Nephron progenitor cell (in vitro differentiated cells): ENCODE measurements around the gene GSTA5.
"Not testable (repeated sequence)": the region's sequence is repeated elsewhere in the genome, so short reads cannot be mapped to it uniquely, and the experiment has no call there.

Experiments used
- DNase-seq: peaks from one replicate; pipeline ENCODE4 v3.0.0; 2021
- H3K27ac Mint-ChIP-seq: 2 replicates; pipeline ENCODE4 v1.8.0; 2021; ENCODE audit warnings: mild to moderate bottlenecking, moderate library complexity, mixed read lengths
- H3K27me3 Mint-ChIP-seq: 2 replicates; pipeline ENCODE4 v1.8.0; 2021; ENCODE audit warnings: mild to moderate bottlenecking, low read depth, mixed read lengths; ENCODE audit not compliant: poor library complexity
- H3K36me3 Mint-ChIP-seq: 2 replicates; pipeline ENCODE4 v1.8.0; 2021; ENCODE audit warnings: low read depth, mixed read lengths
- H3K4me1 Mint-ChIP-seq: 2 replicates; pipeline ENCODE4 v1.8.0; 2021; ENCODE audit warnings: mixed read lengths
- H3K4me3 Mint-ChIP-seq: 2 replicates; pipeline ENCODE4 v1.8.0; 2021; ENCODE audit warnings: mild to moderate bottlenecking, moderate library complexity, mixed read lengths
- H3K9me3 Mint-ChIP-seq: 2 replicates; pipeline ENCODE4 v1.8.0; 2021; ENCODE audit warnings: mild to moderate bottlenecking, moderate library complexity, mixed read lengths
- TF ChIP-seq, protein P1 (sequence below): fragments of 200-600 bp; sonication (generic); IDR thresholded peaks from 2 replicates; pipeline ENCODE4 v1.5.0; 2021; ENCODE audit warnings: antibody characterized with exemption

GSTA5 gene

DNA sequence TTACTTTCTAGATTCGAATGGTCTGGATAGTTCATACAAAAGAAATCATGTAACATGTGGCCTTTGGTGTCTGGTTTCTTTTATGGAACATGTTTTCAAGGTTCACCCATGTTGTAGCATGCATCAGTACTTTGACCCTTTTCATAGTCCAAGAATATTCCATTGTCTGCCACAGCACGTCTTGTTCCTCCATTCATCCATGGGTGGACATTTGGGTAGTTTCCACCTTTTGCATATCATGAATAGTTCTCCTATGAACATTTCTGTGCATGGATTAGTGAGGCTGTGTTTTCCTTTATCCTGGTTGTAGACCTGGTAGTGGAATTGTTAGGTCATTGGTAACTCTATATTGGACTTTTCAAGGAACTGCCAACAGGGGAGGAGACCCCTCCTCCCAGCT lies 37.2 kb upstream of the GSTA5 start:
- Mint-ChIP-seq H3K36me3 (no peaks in the 10 kb centered on the region), H3K4me3 (no peak overlapping the region), H3K27me3 (peaks cover 4% of the 10 kb centered on the region), H3K4me1 (peaks cover 10% of the 10 kb centered on the region), H3K9me3 (no peaks in the 10 kb centered on the region), H3K27ac (no peak overlapping the region)
- no peak for DNase-seq
- TF ChIP-seq, protein P1, sequence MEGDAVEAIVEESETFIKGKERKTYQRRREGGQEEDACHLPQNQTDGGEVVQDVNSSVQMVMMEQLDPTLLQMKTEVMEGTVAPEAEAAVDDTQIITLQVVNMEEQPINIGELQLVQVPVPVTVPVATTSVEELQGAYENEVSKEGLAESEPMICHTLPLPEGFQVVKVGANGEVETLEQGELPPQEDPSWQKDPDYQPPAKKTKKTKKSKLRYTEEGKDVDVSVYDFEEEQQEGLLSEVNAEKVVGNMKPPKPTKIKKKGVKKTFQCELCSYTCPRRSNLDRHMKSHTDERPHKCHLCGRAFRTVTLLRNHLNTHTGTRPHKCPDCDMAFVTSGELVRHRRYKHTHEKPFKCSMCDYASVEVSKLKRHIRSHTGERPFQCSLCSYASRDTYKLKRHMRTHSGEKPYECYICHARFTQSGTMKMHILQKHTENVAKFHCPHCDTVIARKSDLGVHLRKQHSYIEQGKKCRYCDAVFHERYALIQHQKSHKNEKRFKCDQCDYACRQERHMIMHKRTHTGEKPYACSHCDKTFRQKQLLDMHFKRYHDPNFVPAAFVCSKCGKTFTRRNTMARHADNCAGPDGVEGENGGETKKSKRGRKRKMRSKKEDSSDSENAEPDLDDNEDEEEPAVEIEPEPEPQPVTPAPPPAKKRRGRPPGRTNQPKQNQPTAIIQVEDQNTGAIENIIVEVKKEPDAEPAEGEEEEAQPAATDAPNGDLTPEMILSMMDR = no peak

DNA sequence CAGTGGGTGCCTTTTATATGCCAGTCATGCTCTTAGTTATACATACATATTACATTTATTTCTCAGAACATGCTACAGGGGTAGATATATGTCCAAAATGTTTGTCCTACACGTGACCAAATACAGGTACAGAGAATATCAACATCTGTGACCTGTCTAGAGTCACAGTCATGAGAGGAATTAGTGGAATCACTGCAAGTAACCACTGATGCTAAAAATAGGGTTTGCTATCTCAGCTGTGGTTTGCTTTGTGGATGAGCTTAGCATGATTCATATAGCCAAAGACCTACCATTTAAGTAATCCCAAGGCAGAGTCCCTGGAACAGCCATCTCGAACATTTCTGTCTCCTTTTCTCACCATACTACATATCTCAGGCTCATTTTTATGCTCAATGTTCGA lies 36.6 kb upstream of the GSTA5 start:
- no peak overlapping the region for H3K4me3 Mint-ChIP-seq
- H3K36me3 Mint-ChIP-seq = no peaks in the 10 kb centered on the region
- peaks cover 9% of the 10 kb centered on the region for H3K4me1 Mint-ChIP-seq
- H3K27ac Mint-ChIP-seq = no peak overlapping the region
- no peaks in the 10 kb centered on the region for H3K9me3 Mint-ChIP-seq
- peaks cover 4% of the 10 kb centered on the region for H3K27me3 Mint-ChIP-seq
- TF ChIP-seq, protein P1 = no peak
- DNase-seq = no peak

DNA sequence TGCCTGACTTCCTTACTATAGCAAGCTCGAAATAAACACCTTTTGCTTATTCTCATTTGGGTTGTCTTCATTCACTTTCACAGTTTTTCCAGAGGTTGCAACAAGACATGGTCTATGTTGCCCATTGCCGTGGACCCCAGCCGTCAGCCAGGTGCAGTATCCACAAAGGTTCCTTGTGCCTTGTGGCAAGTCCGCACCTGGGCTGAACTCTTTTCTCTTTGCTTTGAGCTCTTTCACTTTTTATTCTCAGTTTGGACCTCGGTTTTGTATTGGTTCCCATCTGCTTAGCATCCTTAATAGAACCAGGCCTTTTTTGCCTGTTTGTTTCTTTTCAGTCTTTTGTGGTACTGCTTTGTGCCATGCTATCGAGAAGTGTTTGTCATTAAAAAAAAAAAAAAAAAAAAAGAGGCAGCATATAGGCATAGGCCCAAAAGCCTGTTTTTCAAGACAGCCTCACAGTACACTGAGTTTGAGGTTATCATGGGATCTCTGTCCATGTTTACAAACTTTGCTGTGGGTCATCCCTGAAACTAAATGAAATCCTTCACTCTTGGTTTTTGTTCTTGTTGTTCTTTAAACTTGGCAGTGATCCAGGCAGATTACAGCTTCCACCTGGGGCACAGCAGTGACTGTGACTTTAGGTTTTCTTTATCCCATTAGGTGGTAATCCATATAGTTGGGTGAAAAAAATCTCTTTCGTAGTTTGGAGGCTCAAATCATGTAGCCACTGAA lies 35.6 kb upstream of the GSTA5 start:
- no peaks in the 10 kb centered on the region for H3K36me3 Mint-ChIP-seq
- peaks cover 5% of the 10 kb centered on the region for H3K4me1 Mint-ChIP-seq
- H3K4me3 Mint-ChIP-seq = no peak overlapping the region
- TF ChIP-seq, protein P1 = no peak
- no peak overlapping the region for H3K27ac Mint-ChIP-seq
- H3K27me3 Mint-ChIP-seq = peaks cover 4% of the 10 kb centered on the region
- DNase-seq = no peak
- H3K9me3 Mint-ChIP-seq = no peaks in the 10 kb centered on the region

DNA sequence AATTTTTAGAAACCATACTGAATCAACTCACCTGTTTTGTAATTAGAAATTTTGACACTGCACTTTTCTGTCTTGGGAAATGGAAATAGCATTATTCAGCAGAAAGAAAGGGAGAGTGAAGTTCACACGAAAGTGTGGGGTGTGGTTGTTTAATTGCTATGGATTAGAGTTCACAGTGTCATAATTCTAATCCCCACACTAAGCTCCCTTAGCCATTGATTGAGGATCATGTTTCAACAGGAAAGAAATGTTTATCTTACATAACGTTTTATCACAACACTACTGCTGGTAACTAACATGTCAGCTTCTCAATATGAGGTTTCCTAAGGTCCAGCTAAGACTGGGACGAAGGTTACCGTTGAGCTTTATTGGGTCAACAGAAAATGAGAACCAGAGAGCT lies 31.4 kb upstream of the GSTA5 start:
- Mint-ChIP-seq H3K4me3 (no peak overlapping the region), H3K36me3 (no peaks in the 10 kb centered on the region), H3K9me3 (no peaks in the 10 kb centered on the region), H3K4me1 (peaks cover 14% of the 10 kb centered on the region), H3K27me3 (no peaks in the 10 kb centered on the region), H3K27ac (no peak overlapping the region)
- TF ChIP-seq, protein P1 = no peak
- no peak for DNase-seq

DNA sequence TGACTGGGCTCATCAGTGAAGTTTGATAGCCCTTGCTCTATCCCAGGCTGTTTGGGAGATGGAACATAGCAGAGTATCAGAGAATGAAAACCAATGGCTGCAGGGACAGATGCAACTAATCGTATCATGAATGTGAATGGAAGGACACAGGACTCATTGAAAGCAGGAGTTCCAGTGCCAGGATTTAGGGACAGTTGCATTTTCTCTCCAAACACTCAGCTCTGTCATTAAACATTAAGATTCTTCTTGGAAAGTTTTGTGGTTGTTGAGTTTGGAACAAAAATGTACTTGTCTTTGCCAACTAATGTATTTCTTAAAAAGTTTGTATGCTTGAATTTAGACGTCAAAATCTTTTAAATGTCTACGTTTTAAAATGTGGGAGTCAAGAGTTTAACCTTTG lies 31.0 kb upstream of the GSTA5 start:
- Mint-ChIP-seq H3K4me1 (peaks cover 14% of the 10 kb centered on the region), H3K9me3 (no peaks in the 10 kb centered on the region)

DNA sequence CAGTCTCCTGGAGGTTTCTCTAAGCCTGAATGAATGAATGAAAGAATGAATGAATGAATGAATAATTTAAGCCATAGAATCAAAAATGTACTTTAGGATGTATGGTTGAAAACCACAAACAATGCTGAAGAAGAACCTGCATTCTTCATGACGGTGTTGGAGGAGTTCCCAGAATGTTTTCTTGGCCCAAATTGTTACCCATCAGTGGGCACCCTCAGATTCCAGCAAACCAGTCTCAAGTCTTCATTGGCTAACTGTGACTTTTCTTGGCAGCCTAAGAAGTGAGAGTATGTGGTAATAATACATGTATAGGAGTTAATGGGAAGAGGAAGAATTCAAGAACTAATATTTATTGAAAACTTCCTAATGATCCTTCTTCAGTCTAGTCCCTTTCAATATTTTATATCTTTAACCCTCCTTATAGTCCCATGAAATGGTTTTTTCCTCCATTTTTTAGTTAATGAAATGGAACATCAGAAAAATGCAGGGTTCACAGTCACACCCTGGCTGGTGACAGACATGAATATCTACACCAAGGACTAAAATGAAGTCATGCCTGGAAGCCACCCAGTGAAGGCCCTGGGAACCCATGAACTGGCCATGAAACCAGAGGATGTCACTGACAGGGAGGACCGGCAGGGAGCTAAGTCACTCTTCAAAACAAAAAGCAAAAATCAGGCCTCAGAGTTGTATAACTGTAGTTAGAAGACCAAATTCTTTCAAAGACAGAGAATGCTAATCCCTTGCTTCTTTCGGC lies 29.9 kb upstream of the GSTA5 start:
- H3K36me3 Mint-ChIP-seq, H3K4me3 Mint-ChIP-seq, DNase-seq, H3K27me3 Mint-ChIP-seq, H3K27ac Mint-ChIP-seq, H3K9me3 Mint-ChIP-seq: not testable (repeated sequence)
- peaks cover 14% of the 10 kb centered on the region for H3K4me1 Mint-ChIP-seq

More for the DNA sequence above, 31.0 kb upstream of the GSTA5 start:
- Mint-ChIP-seq H3K27me3 (no peaks in the 10 kb centered on the region), H3K27ac (no peak overlapping the region), H3K36me3 (no peaks in the 10 kb centered on the region), H3K4me3 (no peak overlapping the region)
- no peak for DNase-seq
- TF ChIP-seq, protein P1 = no peak

DNA sequence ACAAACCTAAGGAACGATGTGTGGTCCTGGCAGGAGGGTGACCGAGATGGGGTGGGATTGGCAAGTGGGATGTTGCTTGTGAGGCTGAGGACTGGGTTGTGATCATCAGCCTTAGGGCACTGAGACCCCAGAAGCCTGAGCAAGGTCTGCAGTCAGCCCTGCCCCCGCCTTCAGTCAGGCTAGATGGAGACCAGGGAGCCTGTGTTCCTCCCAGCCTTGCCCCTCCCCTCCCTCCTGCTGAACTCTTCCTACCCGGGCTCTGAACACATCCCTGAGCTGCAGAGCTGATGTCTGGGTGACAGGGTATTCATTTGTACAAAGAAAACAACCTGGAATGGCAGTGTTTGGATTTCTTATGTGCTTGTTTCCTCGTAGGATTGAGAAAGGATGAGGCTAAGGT lies 28.3 kb upstream of the GSTA5 start:
- H3K4me1 Mint-ChIP-seq = peaks cover 14% of the 10 kb centered on the region
- H3K36me3 Mint-ChIP-seq, H3K27me3 Mint-ChIP-seq, H3K9me3 Mint-ChIP-seq, DNase-seq, H3K27ac Mint-ChIP-seq, H3K4me3 Mint-ChIP-seq: not testable (repeated sequence)
